Activated T-helper 2 cell treated with anti-CD3 and anti-CD28 coated beads, Interferon-gamma antibody, Interleukin-2, Interleukin-4, amounts not matched to agents 10 μg/mL and 5 μg/mL and 100 μg/mL, durations not matched to agents 14 hours and 24 hours and 36 hours (primary cell): ENCODE results near the gene DDX55. TPM values are rescaled to one million over a fixed set of nuclear protein-coding genes. Genes with fewer than 3 reads are reported as not detected.
"Not testable (repeated sequence)": the region's sequence is repeated elsewhere in the genome, so short reads cannot be mapped to it uniquely, and the experiment has no call there.

Source experiments
- DNase-seq: peaks from one replicate; pipeline ENCODE4 v3.0.0; 2021; ENCODE audit warnings: low spot score
- H3K27ac Mint-ChIP-seq: one replicate; pipeline ENCODE4 v1.8.0; 2021; ENCODE audit warnings: mixed read lengths
- H3K27me3 Mint-ChIP-seq: one replicate; pipeline ENCODE4 v1.8.0; 2021; ENCODE audit warnings: low read depth, mixed read lengths
- H3K36me3 Mint-ChIP-seq: one replicate; pipeline ENCODE4 v1.8.0; 2021; ENCODE audit warnings: low read depth, mixed read lengths
- H3K4me1 Mint-ChIP-seq: one replicate; pipeline ENCODE4 v1.8.0; 2021; ENCODE audit warnings: low read depth, mixed read lengths
- H3K4me3 Mint-ChIP-seq: one replicate; pipeline ENCODE4 v1.8.0; 2021; ENCODE audit warnings: low read depth, mild to moderate bottlenecking, moderate library complexity, mixed read lengths
- H3K9me3 Mint-ChIP-seq: one replicate; pipeline ENCODE4 v1.8.0; 2021; ENCODE audit warnings: mixed read lengths
- intact Hi-C: fragments of 100-400 bp; cut with micrococcal nuclease; formaldehyde crosslinking; loops from one replicate; pipeline ENCODE4 v1.15.1; 2023
- total RNA-seq: library from RNA; stranded (reverse); gene quantifications from 2 replicates; pipeline ENCODE4 v1.2.3, GENCODE V29; 2022

The DDX55 gene, protein sequence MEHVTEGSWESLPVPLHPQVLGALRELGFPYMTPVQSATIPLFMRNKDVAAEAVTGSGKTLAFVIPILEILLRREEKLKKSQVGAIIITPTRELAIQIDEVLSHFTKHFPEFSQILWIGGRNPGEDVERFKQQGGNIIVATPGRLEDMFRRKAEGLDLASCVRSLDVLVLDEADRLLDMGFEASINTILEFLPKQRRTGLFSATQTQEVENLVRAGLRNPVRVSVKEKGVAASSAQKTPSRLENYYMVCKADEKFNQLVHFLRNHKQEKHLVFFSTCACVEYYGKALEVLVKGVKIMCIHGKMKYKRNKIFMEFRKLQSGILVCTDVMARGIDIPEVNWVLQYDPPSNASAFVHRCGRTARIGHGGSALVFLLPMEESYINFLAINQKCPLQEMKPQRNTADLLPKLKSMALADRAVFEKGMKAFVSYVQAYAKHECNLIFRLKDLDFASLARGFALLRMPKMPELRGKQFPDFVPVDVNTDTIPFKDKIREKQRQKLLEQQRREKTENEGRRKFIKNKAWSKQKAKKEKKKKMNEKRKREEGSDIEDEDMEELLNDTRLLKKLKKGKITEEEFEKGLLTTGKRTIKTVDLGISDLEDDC
- 60.0 and 63.2 TPM in 2 replicates for total RNA-seq

DNA sequence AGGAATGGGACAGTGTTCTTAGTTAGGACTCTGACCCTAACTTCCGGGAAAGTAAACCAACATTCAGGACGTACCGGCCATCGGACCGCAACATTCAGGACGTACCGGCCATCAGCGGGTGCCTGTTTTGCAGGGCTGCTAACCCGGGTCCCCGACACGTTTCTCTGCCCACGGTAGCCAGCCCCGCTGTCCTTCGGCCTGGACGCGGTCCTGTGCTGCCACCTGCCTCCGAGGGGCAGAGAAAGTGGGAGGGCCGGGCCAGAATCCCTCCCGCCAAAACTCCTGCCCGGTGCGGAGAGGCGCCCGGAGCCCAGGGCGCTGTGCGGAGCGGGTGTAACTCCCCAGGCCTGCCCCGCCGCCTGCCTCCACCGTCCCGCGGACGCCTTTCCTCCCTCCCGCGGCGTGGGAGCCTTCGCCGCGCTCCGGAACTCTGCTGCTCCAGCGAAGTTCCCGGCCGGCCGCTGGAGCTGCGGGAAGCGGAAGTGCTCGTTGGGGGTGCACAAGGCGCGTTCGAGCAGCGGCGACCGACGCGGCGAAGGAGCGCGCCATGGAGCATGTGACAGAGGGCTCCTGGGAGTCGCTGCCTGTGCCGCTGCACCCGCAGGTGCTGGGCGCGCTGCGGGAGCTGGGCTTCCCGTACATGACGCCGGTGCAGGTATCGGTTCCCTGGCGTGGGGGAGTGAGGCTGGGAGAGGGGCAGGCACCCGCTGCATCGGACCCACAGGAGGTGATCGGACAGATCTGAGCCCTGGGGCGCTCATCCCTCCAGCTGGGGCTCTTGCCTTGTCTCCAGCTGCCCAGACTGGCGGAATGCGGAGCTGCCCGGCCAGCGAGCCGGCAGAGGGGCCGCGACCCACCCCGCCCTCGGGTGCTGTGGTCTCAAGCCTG lies at the start of gene DDX55:
DDX55 (plus strand) TSS at position 498 of the 888 bp plus-strand sequence; CDS start at position 548, 50 bp downstream.
- no peaks in the 10 kb centered on the region for H3K9me3 Mint-ChIP-seq
- intact Hi-C loops: loop anchor here (1.0 to 5.0 kb wide), 3 partner anchors 17 to 370 kb away; partner anchors contain the start of genes EIF2B1, GTF2H3, MPHOSPH9 and MTRFR
- H3K4me3 Mint-ChIP-seq: peak within 1 kb of the TSS; percentile 96
- peak within 1 kb of the TSS; percentile 95 for H3K27ac Mint-ChIP-seq
- H3K27me3 Mint-ChIP-seq: no peaks in the 10 kb centered on the region
- H3K36me3 Mint-ChIP-seq: peaks cover 59% of the 10 kb centered on the region
- H3K4me1 Mint-ChIP-seq: peaks cover 18% of the 10 kb centered on the region
- DNase-seq: peak; percentile 83

GRCh38 chr12:123554136-123554535 lies 47.8 kb upstream of the DDX55 start:
- H3K9me3 Mint-ChIP-seq, H3K4me1 Mint-ChIP-seq, H3K27ac Mint-ChIP-seq, DNase-seq, H3K36me3 Mint-ChIP-seq, intact Hi-C loops, H3K27me3 Mint-ChIP-seq, H3K4me3 Mint-ChIP-seq: not testable (repeated sequence)

DNA sequence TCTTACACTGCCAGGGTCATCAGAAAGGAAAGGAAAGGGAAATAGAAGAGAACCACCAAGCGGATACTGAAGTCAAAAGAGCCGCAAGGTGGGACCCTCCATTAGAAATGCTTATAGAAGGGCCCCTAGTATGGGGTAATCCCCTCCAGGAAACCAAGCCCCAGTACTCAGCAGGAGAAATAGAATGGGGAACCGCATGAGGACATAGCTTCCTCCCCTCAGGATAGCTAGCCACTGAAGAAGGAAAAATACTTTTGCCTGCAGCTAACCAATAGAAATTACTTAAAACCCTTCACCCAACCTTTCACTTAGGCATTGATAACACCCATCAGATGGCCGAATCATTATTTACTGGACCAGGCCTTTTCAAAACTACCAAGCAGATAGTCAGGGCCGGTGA lies 47.1 kb upstream of the DDX55 start:
- intact Hi-C loops, H3K36me3 Mint-ChIP-seq, H3K4me1 Mint-ChIP-seq, DNase-seq, H3K4me3 Mint-ChIP-seq, H3K9me3 Mint-ChIP-seq, H3K27me3 Mint-ChIP-seq, H3K27ac Mint-ChIP-seq: not testable (repeated sequence)

DNA sequence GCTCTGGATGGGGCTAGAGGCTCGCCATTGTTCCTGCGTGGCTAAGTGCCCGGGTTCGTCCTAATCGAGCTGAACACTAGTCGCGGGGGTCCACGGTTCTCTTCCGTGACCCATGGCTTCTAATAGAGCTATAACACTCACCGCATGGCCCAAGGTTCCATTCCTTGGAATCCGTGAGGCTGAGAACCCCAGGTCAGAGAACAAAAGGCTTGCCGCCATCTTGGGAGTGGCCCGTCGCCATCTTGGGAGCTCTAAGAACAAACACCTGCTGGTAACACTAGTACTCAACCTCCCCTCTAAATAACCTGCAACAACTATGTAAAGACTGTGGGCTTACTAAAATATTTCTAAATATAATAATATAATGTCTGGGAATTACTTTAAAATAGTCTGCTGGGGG lies 43.4 kb upstream of the DDX55 start:
- H3K27me3 Mint-ChIP-seq, H3K4me3 Mint-ChIP-seq, H3K36me3 Mint-ChIP-seq, H3K9me3 Mint-ChIP-seq, intact Hi-C loops, H3K27ac Mint-ChIP-seq, DNase-seq, H3K4me1 Mint-ChIP-seq: not testable (repeated sequence)

- Mint-ChIP-seq H3K27ac (no peak overlapping the region), H3K4me1 (no peaks in the 10 kb centered on the region), H3K27me3 (peaks cover 1% of the 10 kb centered on the region), H3K36me3 (no peaks in the 10 kb centered on the region), H3K9me3 (no peaks in the 10 kb centered on the region), H3K4me3 (no peak overlapping the region)
- intact Hi-C loops: no loop called here
- DNase-seq: no peak
Observed at GRCh38 chr12:123559468-123559867, 42.4 kb upstream of the DDX55 start.

DNA sequence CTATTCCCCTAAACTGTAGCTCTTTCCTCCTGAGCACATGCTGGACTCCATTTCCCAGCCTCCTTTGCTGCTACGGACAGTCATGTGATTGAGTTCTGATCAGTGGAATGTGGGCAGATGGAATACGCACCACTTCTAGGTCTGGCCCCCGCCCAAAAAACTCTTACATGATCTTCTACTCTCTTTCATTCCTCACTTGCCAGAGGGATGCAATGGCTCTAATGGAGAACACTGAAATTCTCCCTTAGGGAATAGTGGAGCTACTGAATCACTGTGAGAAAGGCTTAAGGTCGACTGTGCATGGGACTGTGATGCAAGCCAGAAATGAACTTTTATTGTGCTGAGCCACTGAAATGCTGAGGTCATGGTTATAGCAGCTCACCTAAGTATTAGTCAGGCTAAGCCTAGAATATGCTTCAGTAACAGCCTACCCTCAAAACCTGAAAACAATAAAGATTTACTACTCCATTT lies 30.5 kb upstream of the DDX55 start:
- H3K36me3 Mint-ChIP-seq: no peaks in the 10 kb centered on the region
- H3K9me3 Mint-ChIP-seq: no peaks in the 10 kb centered on the region

DNA sequence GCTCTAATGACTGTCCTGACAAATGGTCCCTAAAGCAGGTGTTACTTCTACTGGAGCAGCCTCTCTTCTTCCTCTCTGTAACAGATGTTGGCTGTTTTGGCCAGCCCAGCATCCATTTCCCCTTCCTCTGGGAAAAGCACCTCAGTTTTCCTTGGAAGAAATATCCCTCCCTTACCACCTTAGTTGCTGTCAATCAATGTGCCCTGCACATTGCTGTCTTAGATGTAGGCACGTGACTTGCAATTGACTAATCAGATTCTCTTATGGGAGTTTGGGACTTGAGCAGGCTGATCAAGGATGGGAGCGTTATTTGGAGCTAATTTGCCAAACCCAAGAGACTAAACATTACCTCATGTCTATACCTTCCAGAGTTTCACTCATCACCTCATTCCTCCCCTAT lies 29.5 kb upstream of the DDX55 start:
- Mint-ChIP-seq H3K27ac (no peak overlapping the region), H3K9me3 (no peaks in the 10 kb centered on the region), H3K27me3 (peaks cover 13% of the 10 kb centered on the region), H3K4me1 (peaks cover 7% of the 10 kb centered on the region), H3K4me3 (no peak overlapping the region), H3K36me3 (no peaks in the 10 kb centered on the region)
- intact Hi-C loops: no loop called here
- DNase-seq: no peak

More for the DNA sequence above, 30.5 kb upstream of the DDX55 start:
- no peak for DNase-seq
- H3K27me3 Mint-ChIP-seq: peaks cover 14% of the 10 kb centered on the region
- H3K27ac Mint-ChIP-seq: no peak overlapping the region
- peaks cover 7% of the 10 kb centered on the region for H3K4me1 Mint-ChIP-seq
- H3K4me3 Mint-ChIP-seq: no peak overlapping the region
- intact Hi-C loops: no loop called here

DNA sequence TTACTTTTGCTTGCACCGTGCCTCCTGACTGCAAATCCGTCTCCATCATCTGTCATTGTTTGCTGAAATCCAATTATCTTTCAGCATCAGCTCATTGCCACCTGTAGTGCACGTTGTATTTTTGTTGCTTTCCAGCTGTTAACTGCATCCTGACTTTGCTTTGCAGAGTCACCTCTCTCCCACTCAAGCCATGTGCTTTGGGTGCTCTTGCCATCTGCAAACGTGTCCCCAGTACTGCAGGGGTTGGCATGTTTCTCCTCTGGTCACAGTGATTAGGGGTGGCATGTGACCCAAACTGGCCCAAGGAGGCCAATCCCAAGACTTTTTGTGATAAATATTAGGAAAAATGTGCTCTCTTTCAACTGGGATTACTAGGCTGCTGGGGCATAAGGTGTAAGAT lies 28.0 kb upstream of the DDX55 start:
- no peaks in the 10 kb centered on the region for H3K36me3 Mint-ChIP-seq

GRCh38 chr12:123576611-123577010 lies 25.3 kb upstream of the DDX55 start:
- H3K4me3 Mint-ChIP-seq: no peak overlapping the region
- H3K36me3 Mint-ChIP-seq: no peaks in the 10 kb centered on the region
- no peaks in the 10 kb centered on the region for H3K4me1 Mint-ChIP-seq
- intact Hi-C loops: no loop called here
- H3K27ac Mint-ChIP-seq: no peak overlapping the region
- peaks cover 8% of the 10 kb centered on the region for H3K27me3 Mint-ChIP-seq
- H3K9me3 Mint-ChIP-seq: no peaks in the 10 kb centered on the region
- DNase-seq: no peak

More for the DNA sequence above, 28.0 kb upstream of the DDX55 start:
- Mint-ChIP-seq H3K27ac (no peak overlapping the region), H3K4me3 (no peak overlapping the region), H3K27me3 (peaks cover 13% of the 10 kb centered on the region), H3K4me1 (peaks cover 7% of the 10 kb centered on the region), H3K9me3 (no peaks in the 10 kb centered on the region)
- intact Hi-C loops: no loop called here
- no peak for DNase-seq

GRCh38 chr12:123578243-123578642 lies 23.7 kb upstream of the DDX55 start:
- Mint-ChIP-seq H3K4me1 (peaks cover 8% of the 10 kb centered on the region), H3K27ac (no peak overlapping the region), H3K4me3 (no peak overlapping the region), H3K36me3 (no peaks in the 10 kb centered on the region), H3K9me3 (no peaks in the 10 kb centered on the region), H3K27me3 (peaks cover 3% of the 10 kb centered on the region)
- DNase-seq: no peak
- intact Hi-C loops: no loop called here

- H3K36me3 Mint-ChIP-seq, H3K4me3 Mint-ChIP-seq, H3K4me1 Mint-ChIP-seq, H3K27me3 Mint-ChIP-seq, intact Hi-C loops, H3K9me3 Mint-ChIP-seq, DNase-seq, H3K27ac Mint-ChIP-seq: not testable (repeated sequence)
Observed at GRCh38 chr12:123578829-123579228, 23.1 kb upstream of the DDX55 start.

- H3K9me3 Mint-ChIP-seq: no peaks in the 10 kb centered on the region
- H3K36me3 Mint-ChIP-seq: peaks cover 8% of the 10 kb centered on the region
- no peaks in the 10 kb centered on the region for H3K27me3 Mint-ChIP-seq
- DNase-seq: no peak
- H3K4me3 Mint-ChIP-seq: no peak overlapping the region
- intact Hi-C loops: loop anchor here (5.0 kb wide), 2 partner anchors 193 to 603 kb away; partner anchors contain the start of gene OGFOD2
- H3K4me1 Mint-ChIP-seq: peaks cover 14% of the 10 kb centered on the region
- H3K27ac Mint-ChIP-seq: no peak overlapping the region
Observed at GRCh38 chr12:123580772-123581171, 21.1 kb upstream of the DDX55 start.
